H9 (cell line): ENCODE results near the gene CDC5L. TPM values are rescaled to one million over a fixed set of nuclear protein-coding genes. Genes with fewer than 3 reads are reported as not detected.

Experiments
- DNase-seq: peaks from one replicate; pipeline ENCODE4 v3.0.0-alpha.2; 2017
- H2AFZ ChIP-seq: one replicate; pipeline ENCODE4 v1.6.1; 2013; ENCODE audit warnings: mild to moderate bottlenecking, low read length, control low read depth, moderate library complexity
- H2AK5ac ChIP-seq: 2 replicates; pipeline ENCODE4 v1.6.1; 2013; ENCODE audit warnings: low read length, control low read depth, mixed read lengths; ENCODE audit not compliant: insufficient read length
- H2BK120ac ChIP-seq: one replicate; pipeline ENCODE4 v1.6.1; 2013; ENCODE audit warnings: low read depth, mild to moderate bottlenecking, low read length, control low read depth, inconsistent platforms; ENCODE audit not compliant: poor library complexity, severe bottlenecking
- H2BK12ac ChIP-seq: 2 replicates; pipeline ENCODE4 v1.6.1; 2013; ENCODE audit warnings: low read length, control low read depth, mixed read lengths, low read depth; ENCODE audit not compliant: insufficient read length
- H2BK15ac ChIP-seq: 2 replicates; pipeline ENCODE4 v1.6.1; 2013; ENCODE audit warnings: low read depth, low read length, control low read depth
- H2BK20ac ChIP-seq: one replicate; pipeline ENCODE4 v1.6.1; 2013; ENCODE audit warnings: low read depth, mild to moderate bottlenecking, low read length, control low read depth, inconsistent platforms; ENCODE audit not compliant: poor library complexity, severe bottlenecking
- H2BK5ac ChIP-seq: 2 replicates; pipeline ENCODE4 v1.6.1; 2013; ENCODE audit warnings: low read length, control low read depth, mixed read lengths; ENCODE audit not compliant: insufficient read length
- H3K14ac ChIP-seq: 2 replicates; pipeline ENCODE4 v1.6.1; 2013; ENCODE audit warnings: low read length, control low read depth; ENCODE audit not compliant: insufficient read depth
- H3K18ac ChIP-seq: 2 replicates; pipeline ENCODE4 v1.6.1; 2013; ENCODE audit warnings: low read depth, mild to moderate bottlenecking, mixed read lengths, low read length, control low read depth; ENCODE audit not compliant: insufficient read length
- H3K23ac ChIP-seq: 2 replicates; pipeline ENCODE4 v1.6.1; 2013; ENCODE audit warnings: low read length, control low read depth, mixed read lengths, low read depth; ENCODE audit not compliant: insufficient read length
- H3K23me2 ChIP-seq: 2 replicates; pipeline ENCODE4 v1.6.1; 2013; ENCODE audit warnings: low read depth, mild to moderate bottlenecking, mixed read lengths, low read length, control low read depth; ENCODE audit not compliant: insufficient read length, poor library complexity, severe bottlenecking
- H3K27ac ChIP-seq: 2 replicates; pipeline ENCODE4 v1.5.1; 2013; ENCODE audit warnings: low read length, control low read depth, mixed read lengths, low read depth; ENCODE audit not compliant: insufficient read length
- H3K27me3 ChIP-seq: 2 replicates; pipeline ENCODE4 v1.6.1; 2013; ENCODE audit warnings: low read length, control low read depth, inconsistent platforms; ENCODE audit not compliant: insufficient read depth
- H3K4ac ChIP-seq: 2 replicates; pipeline ENCODE4 v1.6.1; 2013; ENCODE audit warnings: low read depth, mild to moderate bottlenecking, control low read depth, inconsistent platforms, low read length, moderate library complexity
- H3K4me1 ChIP-seq: 2 replicates; pipeline ENCODE4 v1.6.1; 2013; ENCODE audit warnings: low read length, control low read depth, inconsistent platforms; ENCODE audit not compliant: insufficient read depth
- H3K4me2 ChIP-seq: 2 replicates; pipeline ENCODE4 v1.6.1; 2013; ENCODE audit warnings: low read length, control low read depth, mixed read lengths; ENCODE audit not compliant: insufficient read length, insufficient read depth
- H3K56ac ChIP-seq: 2 replicates; pipeline ENCODE4 v1.6.1; 2013; ENCODE audit warnings: low read depth, mild to moderate bottlenecking, mixed read lengths, low read length, control low read depth; ENCODE audit not compliant: insufficient read length
- H3K79me1 ChIP-seq: 2 replicates; pipeline ENCODE4 v1.6.1; 2013; ENCODE audit warnings: low read depth, mild to moderate bottlenecking, moderate library complexity, low read length, control low read depth, inconsistent platforms; ENCODE audit not compliant: insufficient read depth, poor library complexity, severe bottlenecking
- H3K79me2 ChIP-seq: 2 replicates; pipeline ENCODE4 v1.6.1; 2013; ENCODE audit warnings: low read length, control low read depth, inconsistent platforms; ENCODE audit not compliant: insufficient read depth
- H3K9ac ChIP-seq: 2 replicates; pipeline ENCODE4 v1.6.1; 2013; ENCODE audit warnings: low read length, control low read depth, mixed read lengths; ENCODE audit not compliant: insufficient read length; ENCODE audit errors: extremely low read depth
- H3K9me3 ChIP-seq: one replicate; pipeline ENCODE4 v1.6.1; 2013; ENCODE audit warnings: low read depth, low read length, inconsistent platforms; ENCODE audit not compliant: control insufficient read depth
- H3T11ph ChIP-seq: one replicate; pipeline ENCODE4 v1.6.1; 2013; ENCODE audit warnings: mild to moderate bottlenecking, low read length, control low read depth, inconsistent platforms
- H4K20me1 ChIP-seq: one replicate; pipeline ENCODE4 v1.6.1; 2013; ENCODE audit not compliant: control insufficient read depth, insufficient read length, insufficient read depth
- H4K5ac ChIP-seq: 2 replicates; pipeline ENCODE4 v1.6.1; 2013; ENCODE audit warnings: low read depth, mild to moderate bottlenecking, mixed read lengths, low read length, control low read depth; ENCODE audit not compliant: insufficient read length
- H4K8ac ChIP-seq: replicated peaks from 2 replicates; pipeline ENCODE4 v1.6.1; 2013; ENCODE audit warnings: low read length, control low read depth, mixed read lengths, low read depth; ENCODE audit not compliant: insufficient read length
- H4K91ac ChIP-seq: 2 replicates; pipeline ENCODE4 v1.6.1; 2013; ENCODE audit warnings: low read depth, mild to moderate bottlenecking, moderate library complexity, mixed read lengths, low read length, control low read depth; ENCODE audit not compliant: insufficient read length
- H3K27ac Mint-ChIP-seq, 3 experiments: 2 replicates in 2 of 3; 3 replicates in 1 of 3; pipeline ENCODE4 v1.8.0; 2020 to 2021; ENCODE audit warnings: mixed read lengths in 3 of 3, mild to moderate bottlenecking in 1 of 3, moderate library complexity in 1 of 3
- H3K27me3 Mint-ChIP-seq: 2 replicates; pipeline ENCODE4 v1.8.0; 2021; ENCODE audit warnings: low read depth, mild to moderate bottlenecking, moderate library complexity, mixed read lengths
- H3K36me3 Mint-ChIP-seq, 3 experiments: 2 replicates in 2 of 3; 3 replicates in 1 of 3; pipeline ENCODE4 v1.8.0; 2020 to 2021; ENCODE audit warnings: low read depth in 3 of 3, mixed read lengths in 3 of 3; ENCODE audit not compliant: insufficient read depth in 1 of 3
- H3K4me1 Mint-ChIP-seq, 2 experiments: 2 replicates each; pipeline ENCODE4 v1.8.0; 2020; ENCODE audit warnings: mixed read lengths in 2 of 2
- H3K4me3 Mint-ChIP-seq, 2 experiments: 2 replicates in 1 of 2; 3 replicates in 1 of 2; pipeline ENCODE4 v1.8.0; 2020 to 2021; ENCODE audit warnings: mild to moderate bottlenecking in 2 of 2, mixed read lengths in 2 of 2, moderate library complexity in 1 of 2
- H3K9me3 Mint-ChIP-seq, 2 experiments: 2 replicates in 1 of 2; 3 replicates in 1 of 2; pipeline ENCODE4 v1.8.0; 2020; ENCODE audit warnings: mild to moderate bottlenecking in 2 of 2, mixed read lengths in 2 of 2, moderate library complexity in 1 of 2
- WGBS: extraction: QIAGEN DNeasy Blood & Tissue Kit; methylation state at CpG from one replicate; pipeline ENCODE4 v1.1.7; 2013; ENCODE audit warnings: missing lambda C conversion rate, low lambda C conversion rate, mixed read lengths; ENCODE audit not compliant: insufficient read length; ENCODE audit errors: extremely low coverage; 5-methylcytosine and 5-hydroxymethylcytosine counted together
- total RNA-seq: library from RNA; stranded (reverse); gene quantifications from 2 replicates; pipeline ENCODE4 v1.2.1, GENCODE V29; 2021
- TF ChIP-seq, protein P1 (sequence below): fragments of 200-600 bp; sonication (generic); conservative IDR thresholded peaks from 3 replicates; pipeline ENCODE4 v1.8.0; 2021; ENCODE audit warnings: antibody characterized with exemption, mild to moderate bottlenecking

The CDC5L gene
- total RNA-seq, 1 experiment from 2014 or later = 34.3 TPM

DNA sequence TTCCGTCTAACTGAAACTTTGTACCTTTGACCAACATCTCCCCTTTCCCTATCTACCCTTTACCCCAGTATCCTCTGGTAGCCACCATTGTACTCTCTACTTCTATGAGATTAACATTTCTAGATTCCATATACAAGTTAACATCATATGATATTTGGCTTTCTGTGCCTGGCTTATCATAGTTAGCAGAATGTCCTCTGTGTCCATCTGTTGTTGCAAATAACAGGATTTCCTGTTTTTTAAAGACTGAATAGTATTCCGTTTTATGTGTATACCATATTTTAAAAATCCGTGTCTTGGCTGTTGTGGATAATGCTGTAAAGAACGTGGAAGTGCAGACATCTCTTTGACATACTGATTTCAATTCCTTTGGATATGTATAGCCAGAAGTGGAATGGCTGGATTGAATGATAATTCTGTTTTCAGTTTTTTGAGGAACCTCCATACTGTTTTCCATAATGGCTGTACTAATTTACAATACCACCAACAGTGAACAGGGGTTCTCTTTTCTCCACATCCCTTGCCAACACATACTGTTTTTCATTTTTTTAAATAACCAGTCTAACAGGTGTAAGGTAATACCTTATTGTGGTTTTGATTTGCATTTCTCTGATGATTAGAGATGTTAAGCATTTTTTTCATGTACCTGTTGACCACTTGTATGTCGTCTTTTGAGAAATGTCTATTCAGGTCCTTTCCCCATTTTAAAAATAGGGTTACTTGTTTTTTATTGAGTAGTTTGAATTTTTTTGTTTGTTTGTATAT, 53.8 kb downstream of the CDC5L start:
- H3K4me3 Mint-ChIP-seq = no peak overlapping the region
- H3K56ac ChIP-seq = no peak overlapping the region
- H3K27ac ChIP-seq = no peak overlapping the region
- no peaks in the 10 kb centered on the region for H3K27me3 ChIP-seq
- H3K9me3 ChIP-seq = no peaks in the 10 kb centered on the region
- H2AFZ ChIP-seq = no peak overlapping the region
- H3K14ac ChIP-seq = no peak overlapping the region
- H3K23ac ChIP-seq = no peak overlapping the region
- H4K8ac ChIP-seq = no peak overlapping the region
- H3K27ac Mint-ChIP-seq = no peak overlapping the region
- H3K27me3 Mint-ChIP-seq = no peaks in the 10 kb centered on the region
- H3K4me2 ChIP-seq = no peak overlapping the region
- no peak overlapping the region for H2BK120ac ChIP-seq
- H2AK5ac ChIP-seq = no peak overlapping the region
- H3K23me2 ChIP-seq = no peaks in the 10 kb centered on the region
- H2BK15ac ChIP-seq = no peak overlapping the region
- no peak for DNase-seq
- no CpG with 5 or more reads among the region's 5 CpGs for WGBS
- TF ChIP-seq, protein P1, sequence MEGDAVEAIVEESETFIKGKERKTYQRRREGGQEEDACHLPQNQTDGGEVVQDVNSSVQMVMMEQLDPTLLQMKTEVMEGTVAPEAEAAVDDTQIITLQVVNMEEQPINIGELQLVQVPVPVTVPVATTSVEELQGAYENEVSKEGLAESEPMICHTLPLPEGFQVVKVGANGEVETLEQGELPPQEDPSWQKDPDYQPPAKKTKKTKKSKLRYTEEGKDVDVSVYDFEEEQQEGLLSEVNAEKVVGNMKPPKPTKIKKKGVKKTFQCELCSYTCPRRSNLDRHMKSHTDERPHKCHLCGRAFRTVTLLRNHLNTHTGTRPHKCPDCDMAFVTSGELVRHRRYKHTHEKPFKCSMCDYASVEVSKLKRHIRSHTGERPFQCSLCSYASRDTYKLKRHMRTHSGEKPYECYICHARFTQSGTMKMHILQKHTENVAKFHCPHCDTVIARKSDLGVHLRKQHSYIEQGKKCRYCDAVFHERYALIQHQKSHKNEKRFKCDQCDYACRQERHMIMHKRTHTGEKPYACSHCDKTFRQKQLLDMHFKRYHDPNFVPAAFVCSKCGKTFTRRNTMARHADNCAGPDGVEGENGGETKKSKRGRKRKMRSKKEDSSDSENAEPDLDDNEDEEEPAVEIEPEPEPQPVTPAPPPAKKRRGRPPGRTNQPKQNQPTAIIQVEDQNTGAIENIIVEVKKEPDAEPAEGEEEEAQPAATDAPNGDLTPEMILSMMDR = no peak
- no peak overlapping the region for H2BK5ac ChIP-seq
- no peak overlapping the region for H2BK20ac ChIP-seq
- H3K4me1 Mint-ChIP-seq = no peaks in the 10 kb centered on the region
- H3K4me1 ChIP-seq = no peaks in the 10 kb centered on the region
- no peak overlapping the region for H3K18ac ChIP-seq
- peaks cover 21 to 53% (median 31%) of the 10 kb centered on the region in 3 experiments for H3K36me3 Mint-ChIP-seq
- no peak overlapping the region for H3K4ac ChIP-seq
- no peak overlapping the region for H3T11ph ChIP-seq
- no peaks in the 10 kb centered on the region for H4K20me1 ChIP-seq
- H4K91ac ChIP-seq = no peak overlapping the region
- H3K79me2 ChIP-seq = no peaks in the 10 kb centered on the region
- no peak overlapping the region for H4K5ac ChIP-seq
- H3K9ac ChIP-seq = no peak overlapping the region
- H2BK12ac ChIP-seq = no peak overlapping the region
- peaks cover 15 to 16% of the 10 kb centered on the region in 2 experiments for H3K9me3 Mint-ChIP-seq
- peaks cover 6% of the 10 kb centered on the region for H3K79me1 ChIP-seq
